Activated CD4-positive, alpha-beta T cell treated with anti-CD3 and anti-CD28 coated beads, Interleukin-2, Interleukin-4, amounts not matched to agents 100 ng/mL and 50 ng/mL, durations not matched to agents 16 hours and 8 hours (primary cell): ENCODE measurements around the gene OR9A4.

Source experiments
- DNase-seq: peaks from one replicate; pipeline ENCODE4 v3.0.0-alpha.2; 2020; ENCODE audit warnings: low spot score

OR9A4 gene

DNA sequence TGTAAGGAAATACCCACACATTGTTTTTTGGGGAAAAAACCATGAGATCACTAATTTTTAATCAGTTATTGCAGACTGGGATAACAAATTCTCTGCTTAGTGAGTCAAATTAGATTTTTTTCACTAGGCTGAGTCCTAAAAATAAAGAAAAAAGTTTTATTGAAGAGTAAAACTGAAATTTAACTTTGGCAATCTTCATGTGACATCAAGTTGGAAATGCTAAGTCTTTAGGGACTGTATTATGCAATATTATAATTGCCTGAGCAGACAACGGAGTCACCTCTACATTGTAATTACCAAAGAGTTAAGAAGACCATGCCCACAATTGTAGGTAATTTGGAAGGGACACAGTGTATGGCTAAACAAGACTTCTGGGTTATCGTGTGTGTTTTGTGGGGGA, 32.8 kb downstream of the OR9A4 start:
- DNase-seq: no peak

DNA sequence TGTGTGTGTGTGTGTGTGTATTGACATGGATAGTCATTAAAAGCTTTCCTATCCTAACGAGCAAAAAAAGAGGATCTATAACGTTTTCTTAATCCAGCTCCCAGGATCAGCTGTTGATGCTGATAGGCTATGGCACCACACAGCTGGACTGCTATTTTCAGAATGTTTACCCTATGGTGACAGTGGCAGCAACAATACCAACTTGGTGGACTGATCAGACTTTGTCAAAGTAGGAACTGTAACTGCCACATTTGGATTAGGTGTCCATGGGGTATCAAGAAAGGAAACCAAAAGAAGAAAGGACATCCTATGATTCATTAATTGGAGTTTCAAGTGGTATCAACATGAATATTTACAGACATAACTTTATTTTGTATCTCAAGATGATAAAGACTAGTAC, 33.3 kb downstream of the OR9A4 start:
- no peak for DNase-seq

DNA sequence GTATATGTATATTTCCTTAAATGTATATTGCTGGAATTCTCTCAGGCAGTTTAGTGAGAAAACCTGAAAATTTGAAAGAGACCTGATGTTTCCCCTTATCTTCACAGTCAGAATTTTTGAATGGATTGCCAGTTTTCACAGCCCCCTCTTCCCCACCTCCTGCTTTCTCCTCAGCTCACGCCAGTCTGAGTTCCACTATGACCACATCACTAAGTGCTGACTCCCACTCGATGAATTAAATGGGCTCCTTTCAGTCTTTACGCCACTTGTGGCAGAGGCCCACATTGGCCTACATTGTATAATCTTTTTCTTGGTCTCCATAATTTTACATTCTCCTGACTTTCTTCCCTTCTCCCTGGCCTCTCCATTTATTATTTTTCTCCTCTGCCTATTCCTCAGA, 33.7 kb downstream of the OR9A4 start:
- no peak for DNase-seq

DNA sequence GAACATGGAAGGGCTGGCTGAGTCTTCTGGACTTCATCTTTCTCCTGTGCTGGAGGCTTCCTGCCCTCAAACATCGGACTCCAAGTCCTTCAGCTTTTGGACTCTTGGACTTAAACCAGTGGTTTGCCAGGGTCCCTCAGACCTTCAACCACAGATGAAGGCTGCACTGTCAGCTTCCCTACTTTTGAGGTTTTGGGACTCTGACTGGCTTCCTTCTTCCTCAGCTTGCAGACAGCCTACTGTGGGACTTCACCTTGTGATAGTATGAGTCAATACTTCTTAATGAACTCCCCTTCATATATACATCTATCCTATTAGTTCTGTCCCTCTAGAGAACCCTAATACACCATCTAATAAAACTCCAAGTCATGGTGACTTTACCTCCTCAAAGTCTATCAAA, 34.6 kb downstream of the OR9A4 start:
- no peak for DNase-seq

DNA sequence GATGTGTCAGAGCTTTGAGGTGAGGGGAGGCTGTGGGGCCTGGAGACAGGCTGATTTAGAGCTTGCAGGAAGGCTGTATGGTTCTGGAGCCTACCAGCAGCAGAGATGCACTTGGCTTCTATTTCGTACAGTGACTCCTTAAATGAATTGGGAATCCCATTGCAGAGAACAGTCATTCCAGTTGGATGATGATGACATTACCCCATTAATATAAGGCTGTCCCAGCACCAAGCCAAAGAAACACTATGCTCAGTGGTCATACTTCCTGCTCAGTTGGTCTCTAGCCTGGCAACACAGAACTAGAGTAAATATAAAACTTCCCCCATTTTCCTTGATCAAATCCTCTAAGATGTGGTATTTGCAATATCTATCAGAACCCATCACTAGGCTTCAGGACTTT, 36.3 kb downstream of the OR9A4 start:
- DNase-seq: no peak

DNA sequence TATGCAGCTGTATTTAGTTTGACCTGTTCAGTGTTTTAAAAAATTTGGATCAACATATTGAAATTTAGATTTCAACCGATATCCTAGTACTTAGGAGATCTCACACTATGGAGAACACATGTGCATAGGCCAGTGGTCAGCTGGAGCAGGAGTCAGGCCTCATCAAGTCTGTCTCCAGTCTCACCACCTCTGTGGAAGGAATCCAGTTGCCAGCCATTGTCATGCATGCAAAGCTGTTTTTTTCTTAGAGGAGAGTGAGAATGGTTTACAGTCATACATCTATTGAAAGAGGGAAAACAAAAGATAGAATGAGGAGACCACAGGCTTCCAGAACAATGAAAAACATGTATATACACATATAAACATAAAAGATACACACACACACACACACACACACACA, 38.1 kb downstream of the OR9A4 start:
- no peak for DNase-seq

DNA sequence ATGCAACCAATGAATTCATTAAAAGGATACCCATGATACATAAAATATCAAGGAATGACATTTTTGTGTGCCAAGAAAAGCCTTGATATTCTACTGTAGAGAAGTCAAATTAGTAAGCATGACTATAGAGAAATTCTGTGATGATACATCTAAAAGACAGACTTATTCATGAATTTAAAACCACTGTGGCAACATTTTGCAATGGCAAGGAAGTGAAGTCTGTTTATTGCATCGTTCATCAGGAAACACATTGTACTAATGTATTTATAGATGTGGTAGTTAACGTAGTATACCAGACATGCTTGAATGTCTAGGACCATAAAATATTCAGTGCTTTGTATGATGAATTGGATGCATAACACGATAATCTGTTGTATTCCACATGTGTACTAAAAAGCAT, 39.9 kb downstream of the OR9A4 start:
- no peak for DNase-seq

DNA sequence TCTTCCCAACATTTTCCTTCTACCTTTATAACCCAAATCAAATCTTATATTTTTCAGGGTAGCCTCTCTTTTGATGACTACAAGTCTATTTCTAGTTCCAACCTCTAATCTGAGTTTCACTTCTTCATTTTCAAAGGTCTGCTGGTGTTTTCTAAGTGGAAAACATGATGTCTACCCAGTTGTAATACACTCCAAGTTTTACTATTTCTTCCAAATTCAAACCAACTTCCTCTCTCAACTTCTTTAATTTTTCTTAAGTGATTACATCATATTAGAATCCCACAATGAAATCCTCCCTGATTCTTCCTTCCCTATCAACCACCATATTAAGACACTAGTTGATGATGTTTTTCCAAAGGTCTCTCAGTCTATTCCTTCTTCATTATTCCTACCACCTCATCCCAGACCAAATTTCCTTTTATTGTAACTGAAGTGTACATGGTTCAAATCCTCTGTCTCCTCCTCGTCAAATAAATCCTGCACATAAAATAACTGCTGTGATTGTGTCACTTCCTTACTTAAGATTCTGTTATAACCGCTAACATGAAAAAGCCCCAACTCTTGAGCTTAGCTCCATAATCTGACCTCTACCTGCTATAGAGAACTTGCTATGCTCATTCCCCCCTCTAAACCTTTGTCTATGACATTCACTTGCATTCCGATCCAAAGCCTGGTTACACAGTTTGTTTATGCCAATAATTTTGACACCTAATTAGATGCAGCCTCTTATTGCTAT, 44.7 kb downstream of the OR9A4 start:
- no peak for DNase-seq
